HepG2 (cell line): Measurements from ENCODE around the gene H6PD. TPM values are rescaled to one million over a fixed set of nuclear protein-coding genes. Genes with fewer than 3 reads are reported as not detected.
A peak's percentile ranks its signal among the peaks of the same experiment; 100 is the strongest.

Experiments used
- CBX2 ChIP-seq, 2 experiments: fragments of 200-600 bp in 1 of 2; sonication (generic); formaldehyde crosslinking in 1 of 2; IDR thresholded peaks; 2 replicates each; pipeline versions ENCODE4 v1.7.0 to v1.8.1; 2018 to 2022; ENCODE audit warnings: low read depth in 2 of 2, low read length in 1 of 2, mild to moderate bottlenecking in 1 of 2, missing genetic modification reagents in 1 of 2
- CEBPG ChIP-seq: IDR thresholded peaks from 2 replicates; pipeline ENCODE4 v1.6.1; 2016
- CHD4 ChIP-seq: fragments of 200-600 bp; sonication (generic); IDR thresholded peaks from 2 replicates; pipeline ENCODE4 v1.7.0; 2017; ENCODE audit warnings: mild to moderate bottlenecking, low read length, borderline replicate concordance
- CREB1 ChIP-seq, 2 experiments: fragments of 450-650 bp in 1 of 2; IDR thresholded peaks; 2 replicates each; pipeline ENCODE4 v1.6.1; 2016 to 2017; ENCODE audit warnings: control low read depth in 1 of 2, mild to moderate bottlenecking in 1 of 2, missing compliant biosample characterization in 1 of 2, missing genetic modification characterization in 1 of 2
- HES4 ChIP-seq: sonication (generic); formaldehyde crosslinking; IDR thresholded peaks from 2 replicates; pipeline ENCODE4 v1.9.0; 2021; ENCODE audit warnings: mild to moderate bottlenecking, missing genetic modification reagents, borderline replicate concordance
- IRF2 ChIP-seq: IDR thresholded peaks from 2 replicates; pipeline ENCODE4 v1.6.1; 2018; ENCODE audit warnings: missing genetic modification reagents, missing compliant biosample characterization
- KLF16 ChIP-seq, 2 experiments: sonication (generic) in 1 of 2; formaldehyde crosslinking in 1 of 2; IDR thresholded peaks; 2 replicates each; pipeline versions ENCODE4 v1.6.1 to v1.8.0; 2016 to 2023; ENCODE audit warnings: missing genetic modification reagents in 2 of 2, missing compliant biosample characterization in 1 of 2
- NFE2 ChIP-seq: sonication (generic); formaldehyde crosslinking; IDR thresholded peaks from 2 replicates; pipeline ENCODE4 v1.4.0; 2020; ENCODE audit warnings: missing genetic modification reagents
- PHB2 ChIP-seq: fragments of 450-650 bp; IDR thresholded peaks from 2 replicates; pipeline ENCODE4 v1.6.1; 2018; ENCODE audit not compliant: partially characterized antibody
- RCOR2 ChIP-seq: IDR thresholded peaks from 2 replicates; pipeline ENCODE4 v1.6.1; 2016; ENCODE audit warnings: missing biosample characterization, missing genetic modification reagents
- REXO4 ChIP-seq: sonication (generic); formaldehyde crosslinking; IDR thresholded peaks from 2 replicates; pipeline ENCODE4 v1.8.0; 2022; ENCODE audit warnings: missing genetic modification reagents, mild to moderate bottlenecking, borderline replicate concordance
- TCF12 ChIP-seq, 2 experiments: fragments of 450-650 bp in 1 of 2; sonication (generic) in 1 of 2; formaldehyde crosslinking in 1 of 2; IDR thresholded peaks; 2 replicates each; pipeline versions ENCODE4 v1.6.1 to v1.8.0; 2017 to 2022; ENCODE audit warnings: antibody characterized with exemption in 1 of 2, mild to moderate bottlenecking in 1 of 2, missing genetic modification reagents in 1 of 2, moderate library complexity in 1 of 2
- TFDP1 ChIP-seq: IDR thresholded peaks from 2 replicates; pipeline ENCODE4 v1.6.1; 2016; ENCODE audit warnings: missing compliant biosample characterization, missing genetic modification reagents, borderline replicate concordance
- ZBTB8A ChIP-seq: sonication (generic); formaldehyde crosslinking; IDR thresholded peaks from 2 replicates; pipeline ENCODE4 v1.4.0; 2020; ENCODE audit warnings: mild to moderate bottlenecking, low read depth, missing genetic modification reagents, borderline replicate concordance
- ZEB1 ChIP-seq: IDR thresholded peaks from 2 replicates; pipeline ENCODE4 v1.6.1; 2012; ENCODE audit warnings: mild to moderate bottlenecking, low read depth, inconsistent platforms; ENCODE audit not compliant: insufficient replicate concordance
- ZNF549 ChIP-seq: sonication (generic); formaldehyde crosslinking; IDR thresholded peaks from 2 replicates; pipeline ENCODE4 v1.5.0; 2020; ENCODE audit warnings: missing genetic modification reagents
- ZNF558 ChIP-seq: sonication (generic); formaldehyde crosslinking; IDR thresholded peaks from 2 replicates; pipeline ENCODE4 v1.9.0; 2022; ENCODE audit warnings: mild to moderate bottlenecking, missing genetic modification reagents, borderline replicate concordance
- ZNF790 ChIP-seq: sonication (generic); formaldehyde crosslinking; IDR thresholded peaks from 2 replicates; pipeline ENCODE4 v1.8.0; 2022; ENCODE audit warnings: missing genetic modification reagents, mild to moderate bottlenecking, borderline replicate concordance
- ZNF841 ChIP-seq: sonication (generic); formaldehyde crosslinking; IDR thresholded peaks from 2 replicates; pipeline ENCODE4 v1.8.1; 2023; ENCODE audit warnings: missing genetic modification reagents, borderline replicate concordance
- ZNF883 ChIP-seq: sonication (generic); formaldehyde crosslinking; IDR thresholded peaks from 2 replicates; pipeline ENCODE4 v1.5.1; 2020; ENCODE audit warnings: mild to moderate bottlenecking, missing genetic modification reagents; ENCODE audit errors: not compliant biosample characterization
- polyA plus RNA-seq, 8 experiments: library from polyadenylated mRNA; depleted of rRNA in 3 of 8; stranded (reverse) in 7 of 8; unstranded in 1 of 8; fragments of >200 nt; fragmentation: Illumina TruSeq in 4 of 8; extraction: Trizol in 4 of 8; gene quantifications; 2 replicates each; pipeline versions ENCODE4 v1.2.1 to v1.2.3, GENCODE V29; 2011 to 2016; ENCODE audit warnings: low read depth in 4 of 8, missing spikeins in 1 of 8, mixed read lengths in 1 of 8; ENCODE audit not compliant: insufficient read depth in 1 of 8
- total RNA-seq, 5 experiments: library from RNA; depleted of rRNA; stranded (reverse); fragments of >200 nt; fragmentation: Illumina TruSeq; extraction: Trizol; gene quantifications; 2 replicates each; pipeline ENCODE4 v1.2.3, GENCODE V29; 2016; ENCODE audit warnings: low read depth in 1 of 5
- TF ChIP-seq, protein P1 (sequence below): fragments of 450-650 bp; IDR thresholded peaks from 2 replicates; pipeline ENCODE4 v1.6.1; 2017; ENCODE audit warnings: mild to moderate bottlenecking
- TF ChIP-seq, protein P2 (sequence below): sonication (generic); formaldehyde crosslinking; IDR thresholded peaks from 2 replicates; pipeline ENCODE4 v1.9.0; 2021; ENCODE audit warnings: missing genetic modification reagents, mild to moderate bottlenecking, borderline replicate concordance
- TF ChIP-seq, protein P3 (sequence below): sonication (generic); formaldehyde crosslinking; conservative IDR thresholded peaks from 2 replicates; pipeline ENCODE4 v1.8.1; 2023; ENCODE audit warnings: missing genetic modification reagents

The H6PD gene
- total and polyA plus RNA-seq, 2 of the 13 experiments (the other 11 are each of a cell fraction or from before 2014, with no cell fraction given), result 9.3 to 14.1 TPM

DNA sequence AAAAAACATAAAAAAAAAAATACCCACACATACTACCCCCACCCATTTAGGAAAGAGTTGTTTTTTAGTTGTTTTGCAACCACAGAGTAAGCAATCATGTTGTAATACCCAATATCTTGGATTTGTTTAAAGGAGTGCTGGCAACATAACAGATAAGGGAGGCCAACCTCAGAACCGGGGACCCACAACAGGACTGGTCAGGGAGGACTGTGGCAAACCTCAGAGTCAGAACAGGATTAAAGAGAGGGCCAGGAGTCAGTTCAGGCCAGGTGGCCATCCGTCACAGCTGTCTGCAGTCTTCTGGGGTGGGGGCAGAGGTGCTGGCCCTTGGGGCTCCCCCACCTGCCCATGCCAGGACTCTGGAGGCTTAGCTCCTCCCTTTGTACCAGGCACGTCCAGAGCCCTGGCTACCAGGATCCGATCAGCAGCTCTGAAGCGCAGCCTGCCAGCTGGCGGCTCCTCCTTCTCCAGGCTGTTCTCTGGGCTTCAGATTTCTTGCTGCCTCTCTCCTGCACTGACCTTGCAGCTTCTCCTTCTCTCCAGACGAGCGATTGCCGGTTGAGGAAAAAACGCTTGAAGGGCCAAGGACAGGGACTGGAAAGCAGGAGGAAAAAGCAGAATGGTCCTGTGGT, 7.9 kb downstream of the H6PD start (continued):
- TF ChIP-seq, protein P1, sequence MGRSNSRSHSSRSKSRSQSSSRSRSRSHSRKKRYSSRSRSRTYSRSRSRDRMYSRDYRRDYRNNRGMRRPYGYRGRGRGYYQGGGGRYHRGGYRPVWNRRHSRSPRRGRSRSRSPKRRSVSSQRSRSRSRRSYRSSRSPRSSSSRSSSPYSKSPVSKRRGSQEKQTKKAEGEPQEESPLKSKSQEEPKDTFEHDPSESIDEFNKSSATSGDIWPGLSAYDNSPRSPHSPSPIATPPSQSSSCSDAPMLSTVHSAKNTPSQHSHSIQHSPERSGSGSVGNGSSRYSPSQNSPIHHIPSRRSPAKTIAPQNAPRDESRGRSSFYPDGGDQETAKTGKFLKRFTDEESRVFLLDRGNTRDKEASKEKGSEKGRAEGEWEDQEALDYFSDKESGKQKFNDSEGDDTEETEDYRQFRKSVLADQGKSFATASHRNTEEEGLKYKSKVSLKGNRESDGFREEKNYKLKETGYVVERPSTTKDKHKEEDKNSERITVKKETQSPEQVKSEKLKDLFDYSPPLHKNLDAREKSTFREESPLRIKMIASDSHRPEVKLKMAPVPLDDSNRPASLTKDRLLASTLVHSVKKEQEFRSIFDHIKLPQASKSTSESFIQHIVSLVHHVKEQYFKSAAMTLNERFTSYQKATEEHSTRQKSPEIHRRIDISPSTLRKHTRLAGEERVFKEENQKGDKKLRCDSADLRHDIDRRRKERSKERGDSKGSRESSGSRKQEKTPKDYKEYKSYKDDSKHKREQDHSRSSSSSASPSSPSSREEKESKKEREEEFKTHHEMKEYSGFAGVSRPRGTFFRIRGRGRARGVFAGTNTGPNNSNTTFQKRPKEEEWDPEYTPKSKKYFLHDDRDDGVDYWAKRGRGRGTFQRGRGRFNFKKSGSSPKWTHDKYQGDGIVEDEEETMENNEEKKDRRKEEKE, result no peak
- no peak for TF ChIP-seq ZNF841 (CRISPR knock-in tag)
- no peak for TF ChIP-seq NFE2 (CRISPR knock-in tag)
- TF ChIP-seq, protein P2, sequence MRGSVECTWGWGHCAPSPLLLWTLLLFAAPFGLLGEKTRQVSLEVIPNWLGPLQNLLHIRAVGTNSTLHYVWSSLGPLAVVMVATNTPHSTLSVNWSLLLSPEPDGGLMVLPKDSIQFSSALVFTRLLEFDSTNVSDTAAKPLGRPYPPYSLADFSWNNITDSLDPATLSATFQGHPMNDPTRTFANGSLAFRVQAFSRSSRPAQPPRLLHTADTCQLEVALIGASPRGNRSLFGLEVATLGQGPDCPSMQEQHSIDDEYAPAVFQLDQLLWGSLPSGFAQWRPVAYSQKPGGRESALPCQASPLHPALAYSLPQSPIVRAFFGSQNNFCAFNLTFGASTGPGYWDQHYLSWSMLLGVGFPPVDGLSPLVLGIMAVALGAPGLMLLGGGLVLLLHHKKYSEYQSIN, result no peak
- TF ChIP-seq, protein P3, sequence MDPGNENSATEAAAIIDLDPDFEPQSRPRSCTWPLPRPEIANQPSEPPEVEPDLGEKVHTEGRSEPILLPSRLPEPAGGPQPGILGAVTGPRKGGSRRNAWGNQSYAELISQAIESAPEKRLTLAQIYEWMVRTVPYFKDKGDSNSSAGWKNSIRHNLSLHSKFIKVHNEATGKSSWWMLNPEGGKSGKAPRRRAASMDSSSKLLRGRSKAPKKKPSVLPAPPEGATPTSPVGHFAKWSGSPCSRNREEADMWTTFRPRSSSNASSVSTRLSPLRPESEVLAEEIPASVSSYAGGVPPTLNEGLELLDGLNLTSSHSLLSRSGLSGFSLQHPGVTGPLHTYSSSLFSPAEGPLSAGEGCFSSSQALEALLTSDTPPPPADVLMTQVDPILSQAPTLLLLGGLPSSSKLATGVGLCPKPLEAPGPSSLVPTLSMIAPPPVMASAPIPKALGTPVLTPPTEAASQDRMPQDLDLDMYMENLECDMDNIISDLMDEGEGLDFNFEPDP (CRISPR knock-in tag), result no peak
- TF ChIP-seq TFDP1 (CRISPR knock-in tag), result no peak
- TF ChIP-seq RCOR2, result no peak
- TF ChIP-seq REXO4, result no peak
- peak in 1 of 2 experiments; percentile 77; a peak in 1 of 4 replicates for TF ChIP-seq KLF16 (CRISPR knock-in tag; IDR thresholded peaks at IDR 0.05)
- TF ChIP-seq ZEB1, result no peak
- TF ChIP-seq CEBPG (CRISPR knock-in tag), result peak; percentile 74
- 0 out of 2 replicates have a peak, but pooled peaks have one; percentile 36 for TF ChIP-seq ZNF558 (CRISPR knock-in tag)
- TF ChIP-seq TCF12 (IDR thresholded peaks at IDR 0.05), result no peak
- TF ChIP-seq TCF12 (CRISPR knock-in tag; IDR thresholded peaks at IDR 0.05), result no peak
- no peak for TF ChIP-seq ZNF883 (CRISPR knock-in tag)
- TF ChIP-seq ZNF549 (CRISPR knock-in tag), result no peak
- TF ChIP-seq IRF2 (CRISPR knock-in tag), result 0 out of 2 replicates have a peak, but pooled peaks have one; percentile 13
- TF ChIP-seq ZBTB8A (CRISPR knock-in tag), result no peak
- TF ChIP-seq PHB2, result no peak
- no peak for TF ChIP-seq CHD4
- no peak for TF ChIP-seq HES4
- TF ChIP-seq CREB1 (IDR thresholded peaks at IDR 0.05), result no peak
- no peak for TF ChIP-seq CREB1 (CRISPR knock-in tag; IDR thresholded peaks at IDR 0.05)
- no peak for TF ChIP-seq CBX2 (IDR thresholded peaks at IDR 0.05; ENCODE audit: low read depth, low read length)
- TF ChIP-seq CBX2 (CRISPR knock-in tag; IDR thresholded peaks at IDR 0.05; ENCODE audit: low read depth), result no peak
- no peak for TF ChIP-seq ZNF790
